ENCODE results near the gene CDHR1.
"Not testable (repeated sequence)": the region's sequence is repeated elsewhere in the genome, so short reads cannot be mapped to it uniquely, and the experiment has no call there.

The CDHR1 gene

GRCh38 chr10:84194424-84195043 is at the start of gene CDHR1:
CDHR1 (plus strand) TSS chr10:84194537; CDS start chr10:84194761, 224 bp downstream.
- peak; percentile 59 for DNase-seq (ENCODE audit: low spot score)

- no peak for DNase-seq (ENCODE audit: low spot score)
Observed at GRCh38 chr10:84147347-84147746, 47.0 kb upstream of the CDHR1 start.

GRCh38 chr10:84148006-84148597 is 46.2 kb upstream of the CDHR1 start:
- DNase-seq (ENCODE audit: low spot score) = peak; percentile 58

GRCh38 chr10:84149854-84150253 is 44.5 kb upstream of the CDHR1 start:
- DNase-seq (ENCODE audit: low spot score) = no peak

GRCh38 chr10:84152769-84153168 is 41.6 kb upstream of the CDHR1 start:
- no peak for DNase-seq (ENCODE audit: low spot score)

- DNase-seq (ENCODE audit: low spot score) = no peak
Observed at GRCh38 chr10:84155521-84155920, 38.8 kb upstream of the CDHR1 start.

GRCh38 chr10:84156009-84156408 is 38.3 kb upstream of the CDHR1 start:
- DNase-seq (ENCODE audit: low spot score) = no peak

- no peak for DNase-seq (ENCODE audit: low spot score)
Observed at GRCh38 chr10:84156768-84157167, 37.6 kb upstream of the CDHR1 start.

GRCh38 chr10:84158061-84158460 is 36.3 kb upstream of the CDHR1 start:
- DNase-seq (ENCODE audit: low spot score) = no peak

GRCh38 chr10:84158550-84158949 is 35.8 kb upstream of the CDHR1 start:
- no peak for DNase-seq (ENCODE audit: low spot score)

GRCh38 chr10:84159076-84159685 is 35.2 kb upstream of the CDHR1 start:
- no peak for DNase-seq (ENCODE audit: low spot score)

GRCh38 chr10:84160663-84161362 is 33.5 kb upstream of the CDHR1 start:
- no peak for DNase-seq (ENCODE audit: low spot score)

- DNase-seq (ENCODE audit: low spot score) = no peak
Observed at GRCh38 chr10:84163996-84164395, 30.3 kb upstream of the CDHR1 start.

- DNase-seq (ENCODE audit: low spot score) = no peak
Observed at GRCh38 chr10:84164442-84164841, 29.9 kb upstream of the CDHR1 start.

- no peak for DNase-seq (ENCODE audit: low spot score)
Observed at GRCh38 chr10:84166620-84167288, 27.6 kb upstream of the CDHR1 start.

GRCh38 chr10:84167289-84167653 is 27.1 kb upstream of the CDHR1 start:
- DNase-seq (ENCODE audit: low spot score) = not testable (repeated sequence)

- not testable (repeated sequence) for DNase-seq (ENCODE audit: low spot score)
Observed at GRCh38 chr10:84168382-84168781, 26.0 kb upstream of the CDHR1 start.

- DNase-seq (ENCODE audit: low spot score) = not testable (repeated sequence)
Observed at GRCh38 chr10:84171237-84171636, 23.1 kb upstream of the CDHR1 start.

GRCh38 chr10:84171700-84172466 is 22.5 kb upstream of the CDHR1 start:
- not testable (repeated sequence) for DNase-seq (ENCODE audit: low spot score)

- no peak for DNase-seq (ENCODE audit: low spot score)
Observed at GRCh38 chr10:84172467-84173356, 21.6 kb upstream of the CDHR1 start.

- no peak for DNase-seq (ENCODE audit: low spot score)
Observed at GRCh38 chr10:84173501-84173929, 20.8 kb upstream of the CDHR1 start, which contains the start of gene GPR15LG. GPR15LG (plus strand) TSS chr10:84173801; CDS start chr10:84173852, 51 bp downstream.

Data from GM03348 (cell line).